Caco-2 (cell line): ENCODE results near the gene JAML. TPM values are rescaled to one million over a fixed set of nuclear protein-coding genes. Genes with fewer than 3 reads are reported as not detected.
"Not testable (repeated sequence)": the region's sequence is repeated elsewhere in the genome, so short reads cannot be mapped to it uniquely, and the experiment has no call there.

Experiments used
- BruUV-seq: library from RNA; stranded (reverse); fragments of 400-500 nt; replicated peaks from 2 replicates; lab custom pipeline; 2021; lab: Mats Ljungman, UMichigan
- CTCF ChIA-PET: fragments of 300-600 bp; sonication (Branson Sonifier 250); formaldehyde crosslinking; loops from one replicate; lab custom pipeline; 2022; ENCODE audit warnings: antibody characterized with exemption; lab: Charles Lee
- POLR2A ChIA-PET: fragments of 300-600 bp; sonication (Branson Sonifier 250); formaldehyde crosslinking; loops from one replicate; lab custom pipeline; 2022; ENCODE audit warnings: antibody characterized with exemption; lab: Charles Lee
- DNase-seq, 2 experiments: peaks; one replicate each; pipeline versions ENCODE4 v3.0.0 to v3.0.0-alpha.2; 2020 to 2022
- H3K27me3 ChIP-seq: replicated peaks from 2 replicates; pipeline ENCODE4 v1.6.0; 2011; ENCODE audit warnings: low read length; ENCODE audit not compliant: control insufficient read depth, insufficient read depth
- H3K36me3 ChIP-seq: 2 replicates; pipeline ENCODE4 v1.5.1; 2011; ENCODE audit warnings: low read length; ENCODE audit not compliant: control insufficient read depth, insufficient read depth
- H3K4me1 ChIP-seq: fragments of 250-450 bp; sonication (Bioruptor Pico); 2 replicates; pipeline ENCODE4 v1.5.1; 2020; ENCODE audit warnings: mild to moderate bottlenecking
- H3K4me3 ChIP-seq: 2 replicates; pipeline ENCODE4 v1.5.1; 2011; ENCODE audit warnings: low read depth, mild to moderate bottlenecking, control low read depth, low read length
- H3K9me3 ChIP-seq: fragments of 250-450 bp; sonication (Bioruptor Pico); 2 replicates; pipeline ENCODE4 v1.5.1; 2020; ENCODE audit warnings: mild to moderate bottlenecking, moderate library complexity
- H3K27ac Mint-ChIP-seq: one replicate; pipeline ENCODE4 v1.8.0; 2022; ENCODE audit warnings: mixed read lengths; ENCODE audit not compliant: unreplicated experiment
- H3K27me3 Mint-ChIP-seq: one replicate; pipeline ENCODE4 v1.8.0; 2022; ENCODE audit warnings: mixed read lengths; ENCODE audit not compliant: insufficient read depth, unreplicated experiment
- H3K36me3 Mint-ChIP-seq: one replicate; pipeline ENCODE4 v1.8.0; 2022; ENCODE audit warnings: mild to moderate bottlenecking, mixed read lengths; ENCODE audit not compliant: insufficient read depth, unreplicated experiment
- H3K4me1 Mint-ChIP-seq: one replicate; pipeline ENCODE4 v1.8.0; 2022; ENCODE audit warnings: low read depth, mixed read lengths; ENCODE audit not compliant: unreplicated experiment
- H3K4me3 Mint-ChIP-seq: one replicate; pipeline ENCODE4 v1.8.0; 2022; ENCODE audit warnings: mild to moderate bottlenecking, moderate library complexity, mixed read lengths; ENCODE audit not compliant: unreplicated experiment
- H3K9me3 Mint-ChIP-seq: one replicate; pipeline ENCODE4 v1.8.0; 2022; ENCODE audit warnings: mixed read lengths; ENCODE audit not compliant: unreplicated experiment
- intact Hi-C: fragments of 100-400 bp; cut with micrococcal nuclease; formaldehyde crosslinking; loops from one replicate; pipeline ENCODE4 v1.10.0; 2022; ENCODE audit not compliant: unreplicated experiment
- total RNA-seq: library from RNA; stranded (reverse); gene quantifications from 2 replicates; pipeline ENCODE4 v1.2.3, GENCODE V29; 2022
- TF ChIP-seq, protein P1 (sequence below), 2 experiments: fragments of 200-600 bp in 1 of 2; IDR thresholded peaks; 1 replicate in 1 of 2; 2 replicates in 1 of 2; pipeline versions ENCODE4 v1.5.1 to v1.8.0; 2011 to 2022; ENCODE audit warnings: antibody characterized with exemption in 1 of 2, control low read depth in 1 of 2, inconsistent platforms in 1 of 2, low read depth in 1 of 2, low read length in 1 of 2, mild to moderate bottlenecking in 1 of 2, moderate library complexity in 1 of 2; ENCODE audit not compliant: insufficient read depth in 1 of 2, severe bottlenecking in 1 of 2, unreplicated experiment in 1 of 2

Gene JAML
- total RNA-seq, 1 experiment from 2014 or later = 8.9 TPM

DNA sequence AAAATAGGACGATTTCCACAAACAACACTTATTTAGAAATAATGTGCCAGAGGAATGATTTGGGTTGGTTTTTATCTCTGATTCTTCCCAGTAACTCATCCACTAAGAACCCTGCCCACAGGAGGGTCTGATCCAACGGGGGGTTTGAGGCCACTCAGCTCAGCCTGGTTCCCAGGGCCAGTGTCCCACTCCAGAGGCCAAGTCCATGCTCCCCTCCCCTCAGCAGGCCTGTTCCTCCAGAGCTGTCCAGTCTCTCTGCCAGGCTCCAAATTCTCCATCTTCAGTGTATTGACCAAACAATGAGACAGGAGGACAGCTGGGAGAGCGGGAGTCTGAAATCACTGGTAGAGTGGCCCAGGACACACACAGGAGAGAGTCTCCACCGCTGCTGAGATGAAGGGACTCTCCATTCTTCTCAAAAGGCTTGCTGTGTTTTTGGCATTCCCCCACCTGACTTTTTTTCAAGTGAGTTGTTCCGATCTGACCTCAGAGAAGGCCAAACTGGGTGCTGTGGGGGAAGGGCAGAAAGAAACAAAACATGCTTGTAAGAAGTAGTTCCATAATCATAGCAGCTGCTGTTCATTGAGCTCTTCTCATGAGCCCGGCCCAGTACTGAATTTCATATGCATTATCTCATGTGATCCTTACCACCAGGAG lies 30.8 kb downstream of the JAML start:
- intact Hi-C loops = no loop called here
- H3K4me1 Mint-ChIP-seq = peaks cover 43% of the 10 kb centered on the region
- H3K27me3 ChIP-seq = no peaks in the 10 kb centered on the region
- peaks cover 4% of the 10 kb centered on the region for H3K27me3 Mint-ChIP-seq
- H3K36me3 ChIP-seq = no peaks in the 10 kb centered on the region
- ChIA-PET CTCF (interaction anchor here (0.6 to 1.9 kb wide), 2 partner anchors 23 to 237 kb away, joined by 4 to 12 read pairs; no protein-coding TSS in a partner anchor), POLR2A (no interaction called here)
- peaks cover 50% of the 10 kb centered on the region for H3K4me1 ChIP-seq
- no TSS peak for BruUV-seq
- H3K4me3 Mint-ChIP-seq = no peak overlapping the region
- peaks cover 38% of the 10 kb centered on the region for H3K9me3 Mint-ChIP-seq
- no peak overlapping the region for H3K4me3 ChIP-seq
- peaks cover 6% of the 10 kb centered on the region for H3K36me3 Mint-ChIP-seq
- DNase-seq = no peak
- TF ChIP-seq, protein P1, sequence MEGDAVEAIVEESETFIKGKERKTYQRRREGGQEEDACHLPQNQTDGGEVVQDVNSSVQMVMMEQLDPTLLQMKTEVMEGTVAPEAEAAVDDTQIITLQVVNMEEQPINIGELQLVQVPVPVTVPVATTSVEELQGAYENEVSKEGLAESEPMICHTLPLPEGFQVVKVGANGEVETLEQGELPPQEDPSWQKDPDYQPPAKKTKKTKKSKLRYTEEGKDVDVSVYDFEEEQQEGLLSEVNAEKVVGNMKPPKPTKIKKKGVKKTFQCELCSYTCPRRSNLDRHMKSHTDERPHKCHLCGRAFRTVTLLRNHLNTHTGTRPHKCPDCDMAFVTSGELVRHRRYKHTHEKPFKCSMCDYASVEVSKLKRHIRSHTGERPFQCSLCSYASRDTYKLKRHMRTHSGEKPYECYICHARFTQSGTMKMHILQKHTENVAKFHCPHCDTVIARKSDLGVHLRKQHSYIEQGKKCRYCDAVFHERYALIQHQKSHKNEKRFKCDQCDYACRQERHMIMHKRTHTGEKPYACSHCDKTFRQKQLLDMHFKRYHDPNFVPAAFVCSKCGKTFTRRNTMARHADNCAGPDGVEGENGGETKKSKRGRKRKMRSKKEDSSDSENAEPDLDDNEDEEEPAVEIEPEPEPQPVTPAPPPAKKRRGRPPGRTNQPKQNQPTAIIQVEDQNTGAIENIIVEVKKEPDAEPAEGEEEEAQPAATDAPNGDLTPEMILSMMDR (IDR thresholded peaks at IDR 0.05; ENCODE audit: insufficient read depth in 1 of 2, low read depth in 1 of 2, low read length in 1 of 2, severe bottlenecking in 1 of 2, unreplicated experiment in 1 of 2) = no peak
- H3K27ac Mint-ChIP-seq = peak overlapping the region; percentile 77
- 0 out of 2 replicates have a peak, but pooled peaks cover 5% of the 10 kb centered on the region for H3K9me3 ChIP-seq

DNA sequence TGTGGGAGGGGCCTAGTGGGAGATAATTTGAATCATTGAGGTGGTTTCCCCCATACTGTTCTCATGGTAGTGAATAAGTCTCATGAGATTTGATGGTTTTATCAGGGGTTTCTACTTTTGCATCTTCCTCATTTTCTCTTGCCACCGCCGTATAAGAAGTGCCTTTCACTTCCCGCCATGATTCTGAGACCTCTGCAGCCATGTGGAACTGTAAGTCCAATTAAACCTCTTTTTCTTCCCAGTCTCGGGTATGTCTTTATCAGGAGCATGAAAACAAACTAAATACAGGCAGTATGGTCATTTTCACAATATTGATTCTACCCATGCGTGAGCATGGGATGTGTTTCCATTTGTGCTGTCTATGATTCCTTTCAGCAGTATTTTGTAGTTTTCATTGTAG lies 32.0 kb downstream of the JAML start:
- BruUV-seq, H3K27me3 Mint-ChIP-seq, H3K36me3 ChIP-seq, intact Hi-C loops, H3K36me3 Mint-ChIP-seq, H3K27ac Mint-ChIP-seq, DNase-seq, H3K9me3 ChIP-seq, H3K4me3 Mint-ChIP-seq, H3K4me3 ChIP-seq, POLR2A ChIA-PET, CTCF ChIA-PET, H3K27me3 ChIP-seq: not testable (repeated sequence)
- H3K4me1 Mint-ChIP-seq = peaks cover 33% of the 10 kb centered on the region
- peaks cover 38% of the 10 kb centered on the region for H3K4me1 ChIP-seq
- peaks cover 38% of the 10 kb centered on the region for H3K9me3 Mint-ChIP-seq

DNA sequence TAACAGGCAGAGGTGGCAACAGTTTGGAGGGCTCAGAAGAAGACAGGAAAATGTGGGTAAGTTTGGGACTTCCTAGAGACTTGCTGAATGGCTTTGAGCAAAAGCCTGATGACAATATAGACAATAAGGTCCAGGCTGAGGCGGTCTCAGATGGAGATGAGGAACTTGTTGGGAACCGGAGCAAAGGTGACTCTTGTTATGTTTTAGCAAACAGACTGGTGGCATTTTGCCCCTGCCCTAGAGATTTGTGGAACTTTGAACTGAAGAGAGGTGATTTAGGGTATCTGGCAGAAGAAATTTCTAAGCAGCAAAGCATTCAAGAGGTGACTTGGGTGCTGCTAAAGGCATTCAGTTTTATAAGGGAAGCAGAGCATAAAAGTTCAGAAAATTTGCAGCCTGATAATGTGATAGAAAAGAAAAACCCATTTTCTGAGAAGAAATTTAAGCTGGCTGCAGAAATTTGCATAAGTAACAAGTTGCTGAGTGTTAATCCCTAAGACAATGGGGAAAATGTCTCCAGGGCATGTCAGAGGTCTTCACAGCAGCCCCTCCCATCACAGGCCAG lies 33.8 kb downstream of the JAML start:
- H3K27ac Mint-ChIP-seq, DNase-seq, CTCF ChIA-PET: not testable (repeated sequence)

DNA sequence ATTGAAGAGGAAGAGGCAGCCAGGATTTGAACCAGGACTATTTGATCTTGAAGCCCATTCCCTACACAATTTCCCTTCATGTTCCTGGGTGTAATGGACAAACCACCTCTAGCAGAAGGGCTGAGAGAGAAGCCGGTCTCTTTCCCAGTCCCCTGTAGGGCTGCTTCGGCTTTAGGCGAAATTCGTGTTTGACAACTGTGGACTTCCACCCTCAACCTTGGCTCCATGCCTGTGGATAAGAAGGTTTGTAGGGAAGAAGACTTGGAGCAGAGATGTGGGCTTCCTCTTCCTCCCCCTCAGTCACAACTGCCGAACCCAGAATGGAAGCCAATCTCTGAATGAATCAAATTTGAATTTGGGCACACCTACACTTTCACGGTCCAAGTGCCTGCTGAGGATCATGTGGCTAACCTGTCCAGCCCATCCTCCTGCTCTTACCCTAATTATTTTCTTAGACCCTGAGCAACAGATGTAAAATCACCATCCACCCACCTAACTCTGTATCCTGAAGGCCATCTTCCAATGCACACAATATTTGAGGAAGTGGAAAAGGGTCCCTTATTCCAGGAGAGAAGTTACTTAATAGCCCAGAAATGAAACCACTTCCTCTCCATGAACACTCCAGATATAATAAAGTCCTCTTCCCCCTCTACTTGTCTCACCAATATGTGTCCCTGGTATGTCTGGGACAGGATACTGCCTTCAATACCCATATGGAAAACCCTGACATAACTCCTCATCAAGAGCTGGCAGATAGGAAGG lies 38.3 kb downstream of the JAML start:
- ChIA-PET CTCF (no interaction called here), POLR2A (no interaction called here)
- TF ChIP-seq, protein P1 (IDR thresholded peaks at IDR 0.05; ENCODE audit: insufficient read depth in 1 of 2, low read depth in 1 of 2, low read length in 1 of 2, severe bottlenecking in 1 of 2, unreplicated experiment in 1 of 2) = no peak
- H3K4me3 ChIP-seq = no peak overlapping the region
- DNase-seq = no peak
- Mint-ChIP-seq H3K4me3 (no peak overlapping the region), H3K27ac (no peak overlapping the region), H3K9me3 (peaks cover 21% of the 10 kb centered on the region), H3K4me1 (no peaks in the 10 kb centered on the region), H3K27me3 (peaks cover 4% of the 10 kb centered on the region), H3K36me3 (no peaks in the 10 kb centered on the region)
- H3K36me3 ChIP-seq = no peaks in the 10 kb centered on the region
- BruUV-seq = no TSS peak
- intact Hi-C loops = no loop called here
- 0 out of 2 replicates have a peak, but pooled peaks cover 3% of the 10 kb centered on the region for H3K9me3 ChIP-seq
- no peaks in the 10 kb centered on the region for H3K4me1 ChIP-seq
- no peaks in the 10 kb centered on the region for H3K27me3 ChIP-seq

More for the DNA sequence above, 33.8 kb downstream of the JAML start:
- H3K27me3 Mint-ChIP-seq, POLR2A ChIA-PET, H3K36me3 ChIP-seq, intact Hi-C loops, H3K4me3 ChIP-seq, H3K4me3 Mint-ChIP-seq, H3K27me3 ChIP-seq, BruUV-seq, H3K9me3 ChIP-seq, H3K36me3 Mint-ChIP-seq: not testable (repeated sequence)
- peaks cover 20% of the 10 kb centered on the region for H3K4me1 Mint-ChIP-seq
- peaks cover 21% of the 10 kb centered on the region for H3K4me1 ChIP-seq
- peaks cover 38% of the 10 kb centered on the region for H3K9me3 Mint-ChIP-seq
